GM12865 (cell line): ENCODE results near the gene IL1RAPL2.

ENCODE experiments used
- DNase-seq: peaks from one replicate; pipeline ENCODE4 v3.0.0; 2010; ENCODE audit warnings: low read depth
- H3K4me3 ChIP-seq: 2 replicates; pipeline ENCODE4 v1.5.1; 2011; ENCODE audit warnings: mild to moderate bottlenecking, low read depth, low read length, control low read depth
- TF ChIP-seq, protein P1 (sequence below): IDR thresholded peaks from 2 replicates; pipeline ENCODE4 v1.5.1; 2011; ENCODE audit warnings: low read length, control low read depth, low read depth, inconsistent platforms; ENCODE audit not compliant: insufficient read depth; ENCODE audit errors: missing control alignments

The IL1RAPL2 gene

DNA sequence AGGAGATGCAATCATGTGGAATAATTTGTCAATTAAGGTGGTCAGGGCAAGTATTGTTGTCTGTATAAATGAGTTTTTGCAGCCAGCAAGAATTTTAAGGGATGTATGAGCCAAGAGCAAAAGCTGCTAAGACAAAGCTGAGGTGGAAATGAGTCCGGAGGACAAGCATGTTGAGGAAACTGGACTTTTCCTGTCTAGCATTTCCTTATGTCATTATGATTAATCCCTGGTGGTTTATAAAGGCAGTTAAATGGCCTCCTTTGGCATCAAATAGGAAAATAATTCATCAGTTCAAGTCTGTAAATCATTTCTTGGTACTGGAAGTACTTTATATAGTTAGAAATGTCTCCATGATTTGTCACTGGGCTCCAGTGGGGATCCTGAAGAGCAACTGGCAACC, 716.1 kb downstream of the IL1RAPL2 start:
- DNase-seq, result no peak
- H3K4me3 ChIP-seq, result no peak overlapping the region
- TF ChIP-seq, protein P1, sequence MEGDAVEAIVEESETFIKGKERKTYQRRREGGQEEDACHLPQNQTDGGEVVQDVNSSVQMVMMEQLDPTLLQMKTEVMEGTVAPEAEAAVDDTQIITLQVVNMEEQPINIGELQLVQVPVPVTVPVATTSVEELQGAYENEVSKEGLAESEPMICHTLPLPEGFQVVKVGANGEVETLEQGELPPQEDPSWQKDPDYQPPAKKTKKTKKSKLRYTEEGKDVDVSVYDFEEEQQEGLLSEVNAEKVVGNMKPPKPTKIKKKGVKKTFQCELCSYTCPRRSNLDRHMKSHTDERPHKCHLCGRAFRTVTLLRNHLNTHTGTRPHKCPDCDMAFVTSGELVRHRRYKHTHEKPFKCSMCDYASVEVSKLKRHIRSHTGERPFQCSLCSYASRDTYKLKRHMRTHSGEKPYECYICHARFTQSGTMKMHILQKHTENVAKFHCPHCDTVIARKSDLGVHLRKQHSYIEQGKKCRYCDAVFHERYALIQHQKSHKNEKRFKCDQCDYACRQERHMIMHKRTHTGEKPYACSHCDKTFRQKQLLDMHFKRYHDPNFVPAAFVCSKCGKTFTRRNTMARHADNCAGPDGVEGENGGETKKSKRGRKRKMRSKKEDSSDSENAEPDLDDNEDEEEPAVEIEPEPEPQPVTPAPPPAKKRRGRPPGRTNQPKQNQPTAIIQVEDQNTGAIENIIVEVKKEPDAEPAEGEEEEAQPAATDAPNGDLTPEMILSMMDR, result no peak

DNA sequence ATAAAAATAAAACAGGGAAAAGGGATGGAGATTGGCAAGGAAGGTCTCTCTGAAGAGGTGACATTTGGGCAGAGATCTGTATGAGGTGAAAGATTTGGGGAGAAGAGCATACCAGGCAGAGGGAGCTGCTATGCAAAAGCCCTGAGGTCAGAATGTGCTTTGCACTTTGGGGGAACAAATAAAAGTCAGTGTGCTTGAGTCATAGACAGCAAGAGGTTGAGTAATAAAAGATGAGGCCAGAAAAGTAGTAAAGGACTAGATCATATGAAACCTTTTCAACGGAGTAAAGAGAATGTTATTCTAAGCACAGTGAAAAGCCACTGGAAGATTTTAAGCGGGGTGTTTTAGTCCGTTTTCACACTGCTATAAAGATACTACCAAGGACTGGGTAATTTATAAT, 731.0 kb downstream of the IL1RAPL2 start:
- no peak for DNase-seq
- H3K4me3 ChIP-seq, result no peak overlapping the region
- TF ChIP-seq, protein P1, result no peak

DNA sequence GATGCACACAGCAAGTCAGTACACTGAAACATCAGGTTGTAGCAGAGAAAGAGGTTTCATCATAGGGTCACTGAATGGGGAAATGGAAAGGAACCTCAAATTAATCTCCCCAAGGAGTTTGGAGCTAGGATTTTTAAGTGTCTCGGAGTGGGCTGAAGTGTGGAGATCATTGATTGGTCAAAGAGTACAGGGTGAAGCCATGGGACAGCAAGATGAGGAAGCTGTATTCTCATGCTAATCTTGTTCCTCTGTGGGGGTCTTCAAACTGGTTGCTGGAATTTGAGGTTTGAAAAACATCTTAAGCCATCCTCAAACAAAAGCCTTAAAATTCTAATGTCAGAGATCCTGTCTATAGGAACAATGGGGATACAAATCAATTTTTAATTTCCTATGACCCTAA, 733.3 kb downstream of the IL1RAPL2 start:
- H3K4me3 ChIP-seq, result no peak overlapping the region
- DNase-seq, result no peak
- TF ChIP-seq, protein P1, result no peak

DNA sequence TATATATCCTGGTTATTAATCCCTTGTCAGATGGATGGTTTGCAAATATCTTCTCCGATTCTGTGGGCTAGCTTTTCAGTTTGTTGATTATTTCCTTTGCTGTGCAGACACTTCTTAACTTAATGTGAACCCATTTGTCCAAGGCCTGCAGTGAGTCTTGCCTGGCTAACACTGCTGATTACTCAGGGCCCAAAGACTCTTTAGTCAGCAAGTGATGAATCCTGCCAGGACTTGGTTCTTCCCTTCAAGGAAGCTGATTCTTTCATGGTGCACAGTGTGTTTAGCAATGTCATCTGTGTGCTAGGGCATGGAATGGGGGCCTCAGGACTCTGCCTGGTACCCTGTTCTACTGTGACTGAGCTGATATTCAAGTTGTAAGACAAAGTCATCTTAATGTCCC, 736.2 kb downstream of the IL1RAPL2 start:
- no peak overlapping the region for H3K4me3 ChIP-seq
- TF ChIP-seq, protein P1, result no peak
- no peak for DNase-seq

DNA sequence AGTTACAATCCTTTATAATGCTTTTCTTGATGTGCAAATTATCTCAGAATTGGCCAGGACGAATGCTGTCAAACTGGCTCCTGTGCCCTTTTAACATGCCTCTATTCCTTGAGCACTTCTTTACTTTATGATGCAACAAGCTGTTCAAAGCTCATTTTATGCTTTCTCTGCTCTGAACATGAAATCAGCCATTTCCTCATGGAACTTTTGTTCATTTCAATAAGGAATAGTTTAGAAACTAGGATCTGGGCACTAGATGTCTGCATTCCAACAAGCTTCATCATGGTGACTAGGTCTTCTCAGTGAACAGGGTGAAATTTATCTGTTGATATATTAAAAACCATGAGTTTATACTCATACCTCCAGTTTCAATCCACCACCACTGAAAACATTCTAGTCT, 741.8 kb downstream of the IL1RAPL2 start:
- no peak overlapping the region for H3K4me3 ChIP-seq
- DNase-seq, result no peak
- TF ChIP-seq, protein P1, result no peak

DNA sequence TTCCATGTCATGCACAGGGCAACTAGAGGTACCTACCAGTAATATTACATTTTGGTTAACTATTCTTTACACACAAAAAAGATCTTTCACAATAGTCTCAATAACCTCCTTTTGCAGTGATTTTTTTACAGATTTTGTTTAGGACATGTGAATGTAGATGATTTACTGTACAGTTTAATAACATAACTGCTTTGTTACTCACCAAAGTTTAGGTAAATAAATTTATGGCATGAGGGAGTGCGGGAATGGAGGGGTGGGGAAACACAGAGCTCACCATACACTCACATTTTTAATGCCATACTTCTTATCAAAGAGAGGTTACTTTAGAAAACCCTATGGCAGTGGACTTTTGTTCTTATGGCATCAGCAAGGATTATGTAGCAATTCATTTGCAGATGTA, 747.6 kb downstream of the IL1RAPL2 start:
- no peak for DNase-seq
- TF ChIP-seq, protein P1, result no peak
- no peak overlapping the region for H3K4me3 ChIP-seq

DNA sequence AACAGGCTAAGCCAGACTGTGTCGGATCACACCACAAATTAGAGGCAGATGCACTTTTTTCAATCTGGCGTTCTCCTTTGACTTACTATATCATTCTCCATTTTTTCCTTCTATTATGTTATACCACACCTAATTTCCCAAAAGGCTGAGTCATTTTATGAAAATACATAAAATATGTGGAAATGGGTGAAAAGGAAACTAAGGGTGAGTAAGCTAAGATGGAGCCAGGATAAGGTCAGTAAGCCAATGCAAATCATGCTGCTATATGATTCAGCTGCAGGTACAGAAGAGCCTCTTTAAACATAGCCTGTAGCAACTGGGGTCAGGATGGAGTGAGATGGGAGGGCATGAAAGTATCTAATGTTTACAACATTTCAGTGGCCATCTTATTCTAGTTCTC, 748.5 kb downstream of the IL1RAPL2 start:
- no peak for DNase-seq
- TF ChIP-seq, protein P1, result no peak

More for the DNA sequence above, 748.5 kb downstream of the IL1RAPL2 start:
- no peak overlapping the region for H3K4me3 ChIP-seq
